Lower lobe of right lung (tissue), 2 donors: ENCODE data around the gene MSI2. TPM values are rescaled to one million over a fixed set of nuclear protein-coding genes. Genes with fewer than 3 reads are reported as not detected.

Source experiments
- ATAC-seq, 2 donors: fragments of 200-7000 bp; cut with Tn5 transposase; one replicate each; pipeline ENCODE4 v1.9.1; 2020 to 2022; ENCODE audit warnings: mild to moderate bottlenecking in 2 of 2, moderate library complexity in 2 of 2
- DNase-seq: peaks from one replicate; pipeline ENCODE4 v3.0.0-alpha.2; 2020
- H3K27ac ChIP-seq: fragments of 200-600 bp; one replicate; pipeline ENCODE4 v1.8.0; 2022
- H3K27me3 ChIP-seq: fragments of 200-600 bp; one replicate; pipeline ENCODE4 v1.8.0; 2022; ENCODE audit warnings: low read depth
- H3K36me3 ChIP-seq: fragments of 200-600 bp; one replicate; pipeline ENCODE4 v1.8.0; 2022; ENCODE audit warnings: mild to moderate bottlenecking
- H3K4me1 ChIP-seq: fragments of 200-600 bp; one replicate; pipeline ENCODE4 v1.8.0; 2022
- H3K4me3 ChIP-seq: fragments of 200-600 bp; one replicate; pipeline ENCODE4 v1.8.0; 2022; ENCODE audit warnings: mild to moderate bottlenecking
- H3K9me3 ChIP-seq: fragments of 200-600 bp; one replicate; pipeline ENCODE4 v1.8.0; 2022
- intact Hi-C: fragments of 100-400 bp; cut with DNase I; formaldehyde crosslinking; loops from one replicate; pipeline ENCODE4 v1.11.0; 2022
- total RNA-seq: library from RNA; stranded (reverse); fragmentation: NEBNext Ultra II Directional; extraction: Animal tissue kit (Norgen Biotek cat#: 25700); gene quantifications from one replicate; pipeline ENCODE4 v1.2.1, GENCODE V29; 2021
- TF ChIP-seq, protein P1 (sequence below): fragments of 200-600 bp; IDR thresholded peaks from one replicate; pipeline ENCODE4 v1.8.0; 2022; ENCODE audit warnings: antibody characterized with exemption, mild to moderate bottlenecking
- donor health status: DM: no; HTN: yes; CAD: no; lungs with severe emphysema.

MSI2 gene
- total RNA-seq, 1 donor from 2014 or later, result 43.9 TPM

DNA sequence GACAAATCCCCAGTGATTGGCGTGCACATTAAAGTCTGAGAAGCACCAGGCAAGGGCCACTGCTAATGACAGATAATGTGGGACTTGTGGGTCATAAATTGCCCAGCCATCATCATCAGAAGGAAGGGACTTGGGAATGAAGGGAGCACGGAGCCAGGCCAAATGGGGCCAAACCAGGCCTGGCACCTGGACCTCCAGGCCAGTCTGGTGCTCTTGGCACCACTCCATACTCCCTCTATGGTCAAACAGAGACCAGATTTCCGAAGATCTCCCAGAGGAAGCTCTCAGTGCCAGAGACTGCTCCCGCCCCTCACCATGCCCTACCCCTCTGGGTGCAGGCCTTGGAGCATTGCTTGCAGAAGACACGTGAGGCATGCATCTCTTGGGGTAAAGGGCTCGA, 346.6 kb downstream of the MSI2 start:
- H3K9me3 ChIP-seq, result no peaks in the 10 kb centered on the region
- no peak for DNase-seq
- ATAC-seq, result no peak
- intact Hi-C loops, result no loop called here
- no peak overlapping the region for H3K27ac ChIP-seq
- H3K27me3 ChIP-seq, result no peaks in the 10 kb centered on the region
- H3K4me1 ChIP-seq, result peaks cover 56% of the 10 kb centered on the region
- H3K4me3 ChIP-seq, result no peak overlapping the region
- TF ChIP-seq, protein P1, sequence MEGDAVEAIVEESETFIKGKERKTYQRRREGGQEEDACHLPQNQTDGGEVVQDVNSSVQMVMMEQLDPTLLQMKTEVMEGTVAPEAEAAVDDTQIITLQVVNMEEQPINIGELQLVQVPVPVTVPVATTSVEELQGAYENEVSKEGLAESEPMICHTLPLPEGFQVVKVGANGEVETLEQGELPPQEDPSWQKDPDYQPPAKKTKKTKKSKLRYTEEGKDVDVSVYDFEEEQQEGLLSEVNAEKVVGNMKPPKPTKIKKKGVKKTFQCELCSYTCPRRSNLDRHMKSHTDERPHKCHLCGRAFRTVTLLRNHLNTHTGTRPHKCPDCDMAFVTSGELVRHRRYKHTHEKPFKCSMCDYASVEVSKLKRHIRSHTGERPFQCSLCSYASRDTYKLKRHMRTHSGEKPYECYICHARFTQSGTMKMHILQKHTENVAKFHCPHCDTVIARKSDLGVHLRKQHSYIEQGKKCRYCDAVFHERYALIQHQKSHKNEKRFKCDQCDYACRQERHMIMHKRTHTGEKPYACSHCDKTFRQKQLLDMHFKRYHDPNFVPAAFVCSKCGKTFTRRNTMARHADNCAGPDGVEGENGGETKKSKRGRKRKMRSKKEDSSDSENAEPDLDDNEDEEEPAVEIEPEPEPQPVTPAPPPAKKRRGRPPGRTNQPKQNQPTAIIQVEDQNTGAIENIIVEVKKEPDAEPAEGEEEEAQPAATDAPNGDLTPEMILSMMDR, result no peak
- H3K36me3 ChIP-seq, result no peaks in the 10 kb centered on the region

DNA sequence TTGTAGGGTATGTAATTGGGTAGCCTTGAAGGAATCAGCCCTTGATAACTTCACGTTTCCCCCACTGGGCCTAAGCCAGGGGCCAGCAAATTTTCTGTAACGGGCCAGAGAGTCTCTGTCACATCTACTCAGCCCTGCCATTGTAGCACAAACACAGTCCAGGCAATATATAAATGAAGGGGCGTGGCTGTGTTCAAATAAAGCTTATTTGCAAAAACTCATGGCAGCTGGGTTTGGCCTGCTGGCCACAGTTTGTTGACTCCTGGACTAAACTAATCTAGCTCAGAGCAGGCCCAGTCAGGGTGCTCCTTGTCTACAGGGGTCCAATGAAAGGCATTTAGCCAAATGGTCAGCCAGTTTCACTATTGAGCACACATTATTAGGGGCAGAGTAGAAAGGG, 347.2 kb downstream of the MSI2 start:
- H3K36me3 ChIP-seq, result no peaks in the 10 kb centered on the region
- H3K4me3 ChIP-seq, result no peak overlapping the region
- peaks cover 54% of the 10 kb centered on the region for H3K4me1 ChIP-seq
- ATAC-seq, result no peak
- no peak for DNase-seq
- no peaks in the 10 kb centered on the region for H3K27me3 ChIP-seq
- no peak overlapping the region for H3K27ac ChIP-seq
- no peaks in the 10 kb centered on the region for H3K9me3 ChIP-seq
- TF ChIP-seq, protein P1, result no peak
- intact Hi-C loops, result no loop called here

GRCh38 chr17:57603978-57604377, 347.7 kb downstream of the MSI2 start:
- TF ChIP-seq, protein P1, result no peak
- ATAC-seq (peak; percentile 64 to 70), DNase-seq (peak; percentile 72)
- Histone ChIP-seq H3K4me3 (no peak overlapping the region), H3K4me1 (peaks cover 50% of the 10 kb centered on the region), H3K9me3 (no peaks in the 10 kb centered on the region), H3K27ac (peak overlapping the region; percentile 51), H3K27me3 (no peaks in the 10 kb centered on the region), H3K36me3 (no peaks in the 10 kb centered on the region)
- intact Hi-C loops, result no loop called here

GRCh38 chr17:57604771-57605674, 348.7 kb downstream of the MSI2 start:
- Histone ChIP-seq H3K27me3 (no peaks in the 10 kb centered on the region), H3K9me3 (no peaks in the 10 kb centered on the region), H3K4me1 (peaks cover 44% of the 10 kb centered on the region), H3K36me3 (no peaks in the 10 kb centered on the region), H3K27ac (peak overlapping the region; percentile 51), H3K4me3 (peak overlapping the region; percentile 21)
- DNase-seq (no peak), ATAC-seq (peak; percentile 56 to 69)
- intact Hi-C loops, result no loop called here
- TF ChIP-seq, protein P1, result no peak

DNA sequence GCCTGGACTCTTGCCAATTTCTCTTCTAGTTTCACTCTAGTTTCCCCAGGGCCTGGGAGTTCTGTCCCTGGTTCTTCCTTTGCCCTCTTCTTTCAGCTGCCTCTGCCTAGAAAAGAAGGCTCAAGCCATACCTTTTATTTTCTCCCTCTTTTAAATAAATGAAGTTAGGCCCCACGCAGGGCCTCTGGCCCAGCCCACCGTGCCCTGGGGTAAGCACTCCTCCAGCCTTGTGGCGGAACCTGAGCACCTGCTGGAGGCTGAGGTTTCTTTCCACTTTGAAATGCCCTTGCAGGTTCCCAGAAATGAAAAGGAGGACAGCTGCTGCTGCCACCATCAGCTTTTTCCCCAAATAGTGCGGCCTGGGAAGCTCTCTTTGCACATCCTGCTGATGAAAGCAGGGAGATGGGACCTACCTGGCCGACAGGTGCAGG, 349.4 kb downstream of the MSI2 start:
- Histone ChIP-seq H3K4me1 (peaks cover 38% of the 10 kb centered on the region), H3K27ac (peak overlapping the region; percentile 51), H3K4me3 (peak overlapping the region; percentile 21), H3K9me3 (no peaks in the 10 kb centered on the region), H3K36me3 (no peaks in the 10 kb centered on the region), H3K27me3 (no peaks in the 10 kb centered on the region)
- ATAC-seq (no peak), DNase-seq (no peak)
- TF ChIP-seq, protein P1, result no peak
- intact Hi-C loops, result no loop called here
